Lower lobe of right lung (tissue), 2 donors: ENCODE data around the gene ATP5PD. TPM values are rescaled to one million over a fixed set of nuclear protein-coding genes. Genes with fewer than 3 reads are reported as not detected.

Experiments used
- ATAC-seq, 2 donors: fragments of 200-7000 bp; cut with Tn5 transposase; one replicate each; pipeline ENCODE4 v1.9.1; 2020 to 2022; ENCODE audit warnings: mild to moderate bottlenecking in 2 of 2, moderate library complexity in 2 of 2
- DNase-seq: peaks from one replicate; pipeline ENCODE4 v3.0.0-alpha.2; 2020
- H3K27ac ChIP-seq: fragments of 200-600 bp; one replicate; pipeline ENCODE4 v1.8.0; 2022
- H3K27me3 ChIP-seq: fragments of 200-600 bp; one replicate; pipeline ENCODE4 v1.8.0; 2022; ENCODE audit warnings: low read depth
- H3K36me3 ChIP-seq: fragments of 200-600 bp; one replicate; pipeline ENCODE4 v1.8.0; 2022; ENCODE audit warnings: mild to moderate bottlenecking
- H3K4me1 ChIP-seq: fragments of 200-600 bp; one replicate; pipeline ENCODE4 v1.8.0; 2022
- H3K4me3 ChIP-seq: fragments of 200-600 bp; one replicate; pipeline ENCODE4 v1.8.0; 2022; ENCODE audit warnings: mild to moderate bottlenecking
- H3K9me3 ChIP-seq: fragments of 200-600 bp; one replicate; pipeline ENCODE4 v1.8.0; 2022
- CTCF ChIP-seq: fragments of 200-600 bp; IDR thresholded peaks from one replicate; pipeline ENCODE4 v1.8.0; 2022; ENCODE audit warnings: antibody characterized with exemption, mild to moderate bottlenecking
- intact Hi-C: fragments of 100-400 bp; cut with DNase I; formaldehyde crosslinking; loops from one replicate; pipeline ENCODE4 v1.11.0; 2022
- total RNA-seq: library from RNA; stranded (reverse); fragmentation: NEBNext Ultra II Directional; extraction: Animal tissue kit (Norgen Biotek cat#: 25700); gene quantifications from one replicate; pipeline ENCODE4 v1.2.1, GENCODE V29; 2021
- donor health status: DM: no; HTN: yes; CAD: no; lungs with severe emphysema.

ATP5PD gene
- total RNA-seq, 1 donor from 2014 or later: 171 TPM

- TF ChIP-seq CTCF: no peak
- ATAC-seq: no peak
- DNase-seq: no peak
Measured at GRCh38 chr17:75063201-75063600, 16.4 kb upstream of the ATP5PD start.

GRCh38 chr17:75061618-75062017 lies 14.8 kb upstream of the ATP5PD start:
- Histone ChIP-seq H3K4me1 (peaks cover 14% of the 10 kb centered on the region), H3K27me3 (no peaks in the 10 kb centered on the region), H3K4me3 (no peak overlapping the region), H3K9me3 (no peaks in the 10 kb centered on the region), H3K36me3 (peaks cover 73% of the 10 kb centered on the region), H3K27ac (no peak overlapping the region)
- ATAC-seq (no peak), DNase-seq (no peak)
- no peak for TF ChIP-seq CTCF
- intact Hi-C loops: no loop called here

More at GRCh38 chr17:75063201-75063600, 16.4 kb upstream of the ATP5PD start:
- no peaks in the 10 kb centered on the region for H3K27me3 ChIP-seq
- no peak overlapping the region for H3K4me3 ChIP-seq
- H3K27ac ChIP-seq: no peak overlapping the region
- intact Hi-C loops: no loop called here
- H3K9me3 ChIP-seq: no peaks in the 10 kb centered on the region
- H3K4me1 ChIP-seq: peaks cover 14% of the 10 kb centered on the region
- H3K36me3 ChIP-seq: peaks cover 62% of the 10 kb centered on the region

- Histone ChIP-seq H3K4me1 (peaks cover 14% of the 10 kb centered on the region), H3K27ac (no peak overlapping the region), H3K27me3 (no peaks in the 10 kb centered on the region), H3K9me3 (no peaks in the 10 kb centered on the region), H3K36me3 (peaks cover 79% of the 10 kb centered on the region), H3K4me3 (no peak overlapping the region)
- ATAC-seq (no peak), DNase-seq (no peak)
- intact Hi-C loops: no loop called here
- no peak for TF ChIP-seq CTCF
Measured at GRCh38 chr17:75061055-75061438, 14.3 kb upstream of the ATP5PD start.

GRCh38 chr17:75060434-75061054 lies 13.8 kb upstream of the ATP5PD start:
- H3K4me3 ChIP-seq: no peak overlapping the region
- H3K4me1 ChIP-seq: peaks cover 14% of the 10 kb centered on the region
- DNase-seq (no peak), ATAC-seq (no peak)
- TF ChIP-seq CTCF: no peak
- intact Hi-C loops: no loop called here
- no peaks in the 10 kb centered on the region for H3K9me3 ChIP-seq
- no peaks in the 10 kb centered on the region for H3K27me3 ChIP-seq
- no peak overlapping the region for H3K27ac ChIP-seq
- H3K36me3 ChIP-seq: peaks cover 82% of the 10 kb centered on the region

GRCh38 chr17:75059369-75060345 lies 12.9 kb upstream of the ATP5PD start:
- DNase-seq (no peak), ATAC-seq (peak; percentile 77)
- peaks cover 84% of the 10 kb centered on the region for H3K36me3 ChIP-seq
- H3K27ac ChIP-seq: peak overlapping the region; percentile 64
- intact Hi-C loops: no loop called here
- TF ChIP-seq CTCF: peak; percentile 45
- H3K4me1 ChIP-seq: peaks cover 14% of the 10 kb centered on the region
- H3K4me3 ChIP-seq: no peak overlapping the region
- H3K27me3 ChIP-seq: no peaks in the 10 kb centered on the region
- H3K9me3 ChIP-seq: no peaks in the 10 kb centered on the region
